ENCODE measurements around the gene NR1I2. TPM values are rescaled to one million over a fixed set of nuclear protein-coding genes. Genes with fewer than 3 reads are reported as not detected.

Gene NR1I2
- total RNA-seq, 1 experiment from 2014 or later, result 0.07 TPM

- BruUV-seq (replicated peaks), result no TSS peak
- CTCF ChIA-PET, result no interaction called here
- Histone ChIP-seq H3K9ac (ENCODE audit: low read length) (no peak overlapping the region), H3K4me1 (ENCODE audit: control insufficient read depth in 1 of 2, insufficient read depth in 2 of 2, low read length in 2 of 2) (no peaks in the 10 kb centered on the region), H3K27me3 (ENCODE audit: insufficient read depth, low read length) (no peaks in the 10 kb centered on the region), H4K20me1 (ENCODE audit: insufficient read depth) (no peaks in the 10 kb centered on the region), H3K79me2 (ENCODE audit: insufficient read depth, low read length) (peaks cover 4% of the 10 kb centered on the region; the same call in 1 of the 2 replicates), H3K36me3 (ENCODE audit: control insufficient read depth in 1 of 2, insufficient read depth in 2 of 2, low read length in 2 of 2) (no peaks in the 10 kb centered on the region), H3K9me3 (ENCODE audit: control insufficient read depth in 1 of 2, insufficient read depth in 1 of 2, low read depth in 1 of 2, low read length in 2 of 2) (no peaks in the 10 kb centered on the region), H3K4me3 (replicated peaks in 1 of 2; ENCODE audit: low read depth in 1 of 2, low read length in 2 of 2) (no peak overlapping the region), H3K27ac (ENCODE audit: low read depth, low read length) (no peak overlapping the region), H3K9me2 (ENCODE audit: insufficient read depth) (no peaks in the 10 kb centered on the region), H3K4me2 (ENCODE audit: low read length) (no peak overlapping the region), H2AFZ (ENCODE audit: low read depth, low read length, poor library complexity, severe bottlenecking) (no peak overlapping the region)
- RAD21 ChIA-PET (ENCODE audit: low non-redundant PET in 1 of 2, low total read pairs in 2 of 2, uncharacterized antibody in 2 of 2, unreplicated experiment in 2 of 2), result no interaction called here
- TF ChIP-seq EZH2phosphoT487 (IDR thresholded peaks at IDR 0.05; ENCODE audit: borderline replicate concordance) (no peak), ZNF274 (IDR thresholded peaks at IDR 0.05; ENCODE audit: low read depth, low read length) (no peak), JUND (IDR thresholded peaks at IDR 0.05) (no peak), TCF7L2 (IDR thresholded peaks at IDR 0.05; ENCODE audit: borderline replicate concordance, extremely low read depth, insufficient read depth, insufficient read length) (no peak)
- no peak for DNase-seq (ENCODE audit: low read depth, low spot score)
- ATAC-seq, result 0 out of 2 replicates have a peak, but pooled peaks have one; percentile 36
- intact Hi-C loops (cut with micrococcal nuclease), result no loop called here
- POLR2A ChIA-PET, result no interaction called here
Measured at GRCh38 chr3:119831941-119832371, 50.1 kb downstream of the NR1I2 start.

GRCh38 chr3:119834754-119835370 is 53.0 kb downstream of the NR1I2 start:
- Histone ChIP-seq H3K79me2 (ENCODE audit: insufficient read depth, low read length) (no peaks in the 10 kb centered on the region), H3K27ac (ENCODE audit: low read depth, low read length) (no peak overlapping the region), H3K4me3 (replicated peaks in 1 of 2; ENCODE audit: low read depth in 1 of 2, low read length in 2 of 2) (no peak overlapping the region), H3K36me3 (ENCODE audit: control insufficient read depth in 1 of 2, insufficient read depth in 2 of 2, low read length in 2 of 2) (no peaks in the 10 kb centered on the region), H3K9me3 (ENCODE audit: control insufficient read depth in 1 of 2, insufficient read depth in 1 of 2, low read depth in 1 of 2, low read length in 2 of 2) (no peaks in the 10 kb centered on the region), H3K27me3 (ENCODE audit: insufficient read depth, low read length) (no peaks in the 10 kb centered on the region), H2AFZ (ENCODE audit: low read depth, low read length, poor library complexity, severe bottlenecking) (no peak overlapping the region), H3K9me2 (ENCODE audit: insufficient read depth) (no peaks in the 10 kb centered on the region), H3K4me2 (ENCODE audit: low read length) (no peak overlapping the region), H3K9ac (ENCODE audit: low read length) (no peak overlapping the region), H4K20me1 (ENCODE audit: insufficient read depth) (no peaks in the 10 kb centered on the region), H3K4me1 (ENCODE audit: control insufficient read depth in 1 of 2, insufficient read depth in 2 of 2, low read length in 2 of 2) (no peaks in the 10 kb centered on the region)
- TF ChIP-seq EZH2 (IDR thresholded peaks at IDR 0.05), result no peak
- TF ChIP-seq CEBPB (IDR thresholded peaks at IDR 0.05; ENCODE audit: low read depth), result no peak
- TF ChIP-seq POLR2AphosphoS5 (IDR thresholded peaks at IDR 0.05; ENCODE audit: low read depth, low read length), result no peak
- TF ChIP-seq SIN3A (IDR thresholded peaks at IDR 0.05; ENCODE audit: low read depth), result no peak
- no peak for TF ChIP-seq CBX3 (IDR thresholded peaks at IDR 0.05; ENCODE audit: low read depth)
- TF ChIP-seq YY1 (IDR thresholded peaks at IDR 0.05; ENCODE audit: extremely low read depth, insufficient replicate concordance, low read depth, low read length), result no peak
- TF ChIP-seq CTCF (IDR thresholded peaks at IDR 0.05 in 2 of 3, conservative IDR thresholded peaks at IDR 0.05 in 1 of 3; ENCODE audit: borderline replicate concordance in 1 of 3, insufficient read depth in 1 of 3, low read depth in 2 of 3, low read length in 2 of 3), result no peak
- TF ChIP-seq POLR2A (IDR thresholded peaks at IDR 0.05; ENCODE audit: borderline replicate concordance, extremely low read depth, insufficient read depth, insufficient read length), result no peak
- no peak for TF ChIP-seq TCF7L2 (IDR thresholded peaks at IDR 0.05; ENCODE audit: borderline replicate concordance, extremely low read depth, insufficient read depth, insufficient read length)
- TF ChIP-seq ELF1 (IDR thresholded peaks at IDR 0.05; ENCODE audit: borderline replicate concordance, low read depth), result no peak
- no peak for TF ChIP-seq SRF (IDR thresholded peaks at IDR 0.05; ENCODE audit: low read depth)
- TF ChIP-seq EZH2phosphoT487 (IDR thresholded peaks at IDR 0.05; ENCODE audit: borderline replicate concordance), result no peak
- no peak for TF ChIP-seq SP1 (IDR thresholded peaks at IDR 0.05; ENCODE audit: low read depth)
- no peak for TF ChIP-seq EGR1 (IDR thresholded peaks at IDR 0.05; ENCODE audit: low read depth)
- no peak for TF ChIP-seq RAD21 (IDR thresholded peaks at IDR 0.05; ENCODE audit: low read depth)
- no peak for TF ChIP-seq ZNF274 (IDR thresholded peaks at IDR 0.05; ENCODE audit: low read depth, low read length)
- no peak for TF ChIP-seq FOSL1 (IDR thresholded peaks at IDR 0.05; ENCODE audit: low read depth)
- TF ChIP-seq ZFX (IDR thresholded peaks at IDR 0.05), result no peak
- intact Hi-C loops (cut with micrococcal nuclease), result no loop called here
- DNase-seq (ENCODE audit: low read depth, low spot score), result no peak
- ChIA-PET POLR2A (no interaction called here), CTCF (no interaction called here), RAD21 (ENCODE audit: low non-redundant PET in 1 of 2, low total read pairs in 2 of 2, uncharacterized antibody in 2 of 2, unreplicated experiment in 2 of 2) (no interaction called here)
- no TSS peak for BruUV-seq (replicated peaks)
- no peak for ATAC-seq

All from HCT116 (cell line).